ENCODE results near the gene POLR2L.

Gene POLR2L

DNA sequence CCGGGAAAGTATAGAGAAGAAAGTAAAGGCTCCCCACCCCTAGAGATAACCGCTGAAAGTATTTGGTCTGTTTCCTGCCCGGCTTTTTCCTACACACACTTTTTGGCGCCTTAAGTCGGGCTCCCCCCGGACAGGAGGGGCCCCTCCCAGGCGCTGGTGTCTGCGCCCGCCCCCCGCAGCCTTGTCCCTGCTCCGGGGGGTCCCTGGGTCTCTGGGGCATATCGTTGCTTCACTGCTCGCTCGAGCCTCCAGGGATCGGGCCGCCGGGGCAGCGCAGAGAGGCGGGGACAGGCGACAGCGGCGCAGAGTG lies 15.5 kb downstream of the POLR2L start:
- no peak for DNase-seq (ENCODE audit: low spot score)

DNA sequence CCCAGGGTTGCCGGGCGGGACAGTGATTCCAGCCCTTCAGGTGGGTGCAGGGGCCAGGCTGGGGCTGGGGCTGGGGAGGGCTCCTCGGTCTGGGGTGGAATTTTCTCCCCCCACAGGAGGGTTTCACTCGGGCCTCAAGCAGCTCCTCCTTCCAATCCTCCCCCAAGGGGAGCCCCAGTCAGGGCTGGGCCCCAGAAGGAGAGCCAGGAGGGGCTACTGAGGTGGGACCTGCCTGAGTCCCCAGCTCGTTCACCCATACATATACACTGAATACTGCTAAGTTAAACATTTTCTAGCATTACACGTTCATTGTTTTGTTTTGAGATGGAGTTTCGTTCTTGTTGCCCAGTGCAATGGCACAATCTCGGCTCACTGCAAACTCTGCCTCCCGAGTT lies 16.1 kb downstream of the POLR2L start:
- DNase-seq (ENCODE audit: low spot score): no peak

DNA sequence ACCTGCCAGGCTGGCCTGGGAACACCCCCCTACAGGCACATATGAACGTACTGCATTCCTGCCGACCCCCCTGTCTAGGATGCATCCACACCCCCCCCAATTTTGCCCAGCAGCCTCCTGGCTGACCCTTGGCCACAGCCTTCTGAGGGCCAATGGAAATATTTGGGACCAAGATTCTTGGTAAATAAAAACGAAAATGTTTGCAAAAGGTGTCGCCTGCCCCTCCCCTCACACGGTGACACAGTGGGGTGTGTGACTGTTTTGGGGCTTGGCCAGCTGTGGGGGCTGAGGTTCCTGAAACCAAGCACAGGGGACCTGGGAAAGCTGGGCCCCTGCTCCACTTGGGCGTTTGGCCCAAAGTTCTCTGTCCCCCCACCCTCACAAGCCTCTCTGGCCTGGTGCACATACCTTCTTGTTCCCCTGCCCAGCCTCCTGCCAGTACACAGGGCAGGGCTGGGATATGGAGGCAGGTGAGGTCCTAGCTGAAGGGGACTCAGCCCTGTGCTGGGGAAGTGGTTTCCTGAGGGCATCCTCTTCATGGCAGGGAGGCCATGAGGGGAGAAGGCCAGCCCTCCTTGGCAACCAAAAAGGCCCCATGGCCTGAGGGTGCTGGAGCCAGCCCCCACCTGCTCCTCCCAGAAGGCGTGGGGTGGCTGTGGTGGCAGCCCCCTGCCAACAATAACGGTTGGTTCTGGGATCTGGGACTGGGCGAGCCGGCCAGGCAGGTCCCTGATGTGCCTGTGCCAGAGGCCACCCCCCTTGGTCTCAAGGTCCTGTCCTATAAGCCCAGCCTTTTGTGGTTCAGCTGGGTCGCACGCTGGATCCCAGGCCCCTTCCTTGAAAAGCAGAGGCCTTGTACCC lies 16.7 kb downstream of the POLR2L start:
- DNase-seq (ENCODE audit: low spot score): no peak

DNA sequence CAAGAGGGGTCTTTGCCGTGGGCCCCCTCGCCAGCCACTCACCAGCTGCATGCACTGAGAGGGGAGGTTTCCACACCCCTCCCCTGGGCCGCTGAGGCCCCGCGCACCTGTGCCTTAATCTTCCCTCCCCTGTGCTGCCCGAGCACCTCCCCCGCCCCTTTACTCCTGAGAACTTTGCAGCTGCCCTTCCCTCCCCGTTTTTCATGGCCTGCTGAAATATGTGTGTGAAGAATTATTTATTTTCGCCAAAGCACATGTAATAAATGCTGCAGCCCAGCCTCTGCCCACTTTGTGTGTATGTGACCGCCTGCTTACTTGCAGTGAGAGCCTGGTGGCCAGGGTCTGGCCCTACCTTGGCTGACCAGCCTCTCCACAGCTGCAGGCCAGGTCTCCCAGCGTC lies 17.4 kb downstream of the POLR2L start:
- DNase-seq (ENCODE audit: low spot score): no peak

DNA sequence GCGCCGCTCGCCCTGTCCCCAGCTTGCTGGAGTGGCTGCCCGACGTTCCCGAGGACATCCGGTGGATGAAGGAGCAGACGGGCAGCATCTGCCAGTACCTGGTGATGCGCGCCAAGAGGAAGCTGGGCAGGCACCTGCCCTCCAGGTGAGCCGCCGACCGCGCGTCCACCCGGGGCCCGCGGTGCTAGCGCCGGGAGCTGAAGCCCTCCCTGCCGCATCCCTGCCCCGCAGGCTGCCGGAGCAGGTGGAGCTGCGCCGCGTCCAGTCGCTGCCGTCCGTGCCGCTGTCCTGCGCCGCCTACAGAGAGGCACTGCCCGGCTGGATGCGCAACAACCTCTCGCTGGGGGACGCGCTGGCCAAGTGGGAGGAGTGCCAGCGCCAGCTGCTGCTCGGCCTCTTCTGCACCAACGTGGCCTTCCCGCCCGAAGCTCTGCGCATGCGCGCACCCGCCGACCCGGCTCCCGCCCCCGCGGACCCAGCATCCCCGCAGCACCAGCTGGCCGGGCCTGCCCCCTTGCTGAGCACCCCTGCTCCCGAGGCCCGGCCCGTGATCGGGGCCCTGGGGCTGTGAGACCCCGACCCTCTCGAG lies 17.9 kb downstream of the POLR2L start:
- DNase-seq (ENCODE audit: low spot score): no peak

DNA sequence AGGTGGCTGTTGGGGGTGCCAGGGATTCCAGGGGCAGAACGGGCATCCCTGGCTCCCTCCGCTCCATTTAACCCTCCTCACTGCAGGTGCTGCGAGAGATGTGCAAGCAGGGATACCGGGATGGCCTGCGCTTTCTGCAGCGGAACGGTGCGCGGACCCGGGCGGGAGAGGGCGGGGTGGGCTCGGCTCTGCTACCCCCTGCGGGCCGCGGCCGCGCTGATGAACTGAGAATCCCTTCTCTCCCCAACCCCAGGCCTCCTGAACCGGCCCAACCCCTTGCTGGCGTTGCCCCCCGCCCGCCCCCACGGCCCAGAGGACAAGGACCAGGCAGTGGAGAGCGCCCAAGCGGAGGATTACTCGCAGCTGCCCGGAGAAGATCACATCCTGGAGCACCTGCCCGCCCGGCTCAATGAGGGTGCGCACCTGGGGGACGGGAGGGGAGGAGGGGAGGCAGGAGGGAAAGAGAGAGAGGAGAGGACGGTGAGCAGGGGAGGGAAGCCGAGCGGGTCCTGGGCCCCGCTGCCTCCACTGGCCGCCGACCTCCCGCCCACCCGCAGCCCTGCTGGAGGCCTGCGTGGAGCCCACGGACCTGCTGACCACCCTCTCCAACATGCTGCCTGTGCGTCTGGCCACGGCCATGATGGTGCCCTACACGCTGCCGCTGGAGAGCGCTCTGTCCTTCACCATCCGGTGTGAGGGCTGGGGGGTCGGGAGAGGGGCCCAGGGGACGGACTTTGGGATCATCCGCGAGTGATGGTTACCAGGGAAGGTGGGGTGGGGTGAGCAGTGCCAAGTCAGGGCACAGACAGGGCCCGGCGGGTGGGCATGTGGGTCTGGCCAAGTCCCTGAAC lies 18.7 kb downstream of the POLR2L start:
- DNase-seq (ENCODE audit: low spot score): no peak

DNA sequence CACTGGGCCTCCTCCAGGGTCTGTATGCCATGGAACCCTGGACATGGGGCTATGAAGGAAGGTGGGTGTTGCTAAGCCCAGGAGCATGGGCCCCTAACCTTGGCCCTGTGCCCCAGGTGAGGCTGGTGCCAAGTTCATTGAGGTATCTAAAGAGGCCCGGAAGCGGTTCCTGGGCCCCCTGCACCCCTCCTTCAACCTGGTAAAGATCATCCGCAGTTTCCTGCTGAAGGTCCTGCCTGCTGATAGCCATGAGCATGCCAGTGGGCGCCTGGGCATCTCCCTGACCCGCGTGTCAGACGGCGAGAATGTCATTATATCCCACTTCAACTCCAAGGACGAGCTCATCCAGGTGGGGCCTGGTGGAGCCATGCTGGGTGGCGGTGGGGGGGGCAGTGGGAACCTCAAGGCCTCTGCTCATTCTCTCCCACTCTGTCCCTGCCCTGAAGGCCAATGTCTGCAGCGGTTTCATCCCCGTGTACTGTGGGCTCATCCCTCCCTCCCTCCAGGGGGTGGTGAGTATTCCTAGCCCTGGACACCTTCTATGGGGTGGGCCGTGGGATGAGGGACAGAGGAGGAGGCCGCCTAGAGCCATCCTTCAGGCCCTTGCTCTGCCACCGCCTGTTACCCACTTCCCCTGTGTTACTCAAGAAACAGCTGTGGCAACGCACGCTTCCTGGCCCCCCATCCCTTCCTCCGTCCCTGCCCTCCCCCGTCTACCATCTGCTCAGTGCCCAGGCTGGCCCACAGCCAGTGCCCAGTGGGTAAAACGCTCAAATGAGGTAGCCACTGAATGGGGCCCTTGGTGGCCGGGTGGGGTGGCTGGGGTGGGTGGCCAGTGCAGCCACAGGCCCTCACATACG lies 20.6 kb downstream of the POLR2L start:
- DNase-seq (ENCODE audit: low spot score): no peak

DNA sequence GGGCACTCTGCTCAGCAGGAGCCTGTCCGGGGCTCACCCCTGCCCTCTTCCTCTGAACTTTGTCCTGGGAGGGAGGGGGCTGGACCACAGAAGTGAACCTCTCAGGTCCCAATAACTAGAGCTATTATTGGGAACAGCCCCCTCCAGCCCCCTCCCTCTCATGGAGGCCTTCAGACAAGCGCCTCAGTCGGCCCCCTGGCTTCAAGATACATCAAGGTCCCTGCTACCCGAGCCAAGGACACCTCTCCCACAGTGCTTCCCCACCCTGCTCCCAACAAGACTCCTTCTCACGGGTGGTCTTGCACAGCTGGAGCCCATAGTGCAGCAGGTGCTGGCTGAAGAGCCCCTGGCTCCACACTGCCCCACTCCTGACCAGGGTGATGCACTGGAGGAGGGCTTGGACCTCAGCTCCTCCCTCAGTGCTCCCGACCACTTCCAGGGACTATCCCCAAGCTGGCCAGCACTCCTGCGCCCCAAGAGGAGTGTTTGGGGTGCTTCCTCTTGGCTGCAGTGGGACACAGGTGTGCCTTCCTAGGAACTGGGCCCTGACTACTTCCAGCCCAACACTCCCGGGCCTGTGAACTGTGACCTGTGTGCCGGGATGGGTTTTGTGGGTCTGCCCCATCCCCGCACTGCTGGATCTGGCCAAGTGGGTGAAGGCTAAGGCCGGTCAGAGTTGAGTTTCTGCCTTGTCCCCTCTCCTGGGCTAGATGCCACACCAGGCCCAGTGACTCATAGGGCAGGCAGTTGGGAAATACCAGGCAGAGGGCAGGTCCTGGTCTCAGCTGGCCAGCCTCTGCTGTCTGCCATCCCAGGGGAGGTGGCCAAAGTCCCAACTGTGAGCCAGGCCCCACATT lies 21.4 kb downstream of the POLR2L start:
- no peak for DNase-seq (ENCODE audit: low spot score)

DNA sequence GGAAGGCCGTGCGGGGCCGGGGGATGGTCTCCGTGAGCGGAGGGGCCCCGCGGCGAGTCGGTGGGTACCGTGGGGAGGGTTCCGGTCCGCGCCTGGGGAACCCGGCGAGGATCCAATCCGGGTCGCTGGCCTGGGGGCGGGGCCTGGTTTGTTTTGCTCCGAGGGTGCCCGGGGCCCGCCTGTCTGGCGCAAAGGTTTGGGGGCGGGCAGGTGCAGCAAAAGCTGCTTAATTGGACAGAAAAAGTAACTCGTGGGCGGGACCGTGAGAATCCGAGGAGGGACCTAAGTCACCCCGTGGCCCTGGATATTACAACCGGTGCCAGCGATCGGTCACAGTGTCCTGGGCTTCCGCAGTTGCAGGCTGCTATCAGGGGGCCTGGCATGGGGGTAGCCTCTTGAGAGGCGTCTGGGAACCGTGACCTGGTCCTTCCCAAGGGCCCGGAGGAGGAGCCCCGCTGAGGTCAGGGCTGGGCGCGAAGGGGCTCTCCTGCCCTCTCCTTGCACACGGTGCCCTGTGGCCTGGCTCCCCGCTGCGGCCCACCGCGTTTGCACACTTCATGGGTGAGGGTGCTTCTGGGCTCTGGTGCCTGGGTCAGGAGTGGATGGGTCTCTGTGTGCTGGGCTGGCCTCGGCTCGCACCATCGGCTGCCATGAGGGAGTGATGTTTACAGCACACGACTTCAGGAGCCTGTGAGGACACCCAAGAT lies 22.2 kb downstream of the POLR2L start:
- peak; percentile 63 for DNase-seq (ENCODE audit: low spot score)

DNA sequence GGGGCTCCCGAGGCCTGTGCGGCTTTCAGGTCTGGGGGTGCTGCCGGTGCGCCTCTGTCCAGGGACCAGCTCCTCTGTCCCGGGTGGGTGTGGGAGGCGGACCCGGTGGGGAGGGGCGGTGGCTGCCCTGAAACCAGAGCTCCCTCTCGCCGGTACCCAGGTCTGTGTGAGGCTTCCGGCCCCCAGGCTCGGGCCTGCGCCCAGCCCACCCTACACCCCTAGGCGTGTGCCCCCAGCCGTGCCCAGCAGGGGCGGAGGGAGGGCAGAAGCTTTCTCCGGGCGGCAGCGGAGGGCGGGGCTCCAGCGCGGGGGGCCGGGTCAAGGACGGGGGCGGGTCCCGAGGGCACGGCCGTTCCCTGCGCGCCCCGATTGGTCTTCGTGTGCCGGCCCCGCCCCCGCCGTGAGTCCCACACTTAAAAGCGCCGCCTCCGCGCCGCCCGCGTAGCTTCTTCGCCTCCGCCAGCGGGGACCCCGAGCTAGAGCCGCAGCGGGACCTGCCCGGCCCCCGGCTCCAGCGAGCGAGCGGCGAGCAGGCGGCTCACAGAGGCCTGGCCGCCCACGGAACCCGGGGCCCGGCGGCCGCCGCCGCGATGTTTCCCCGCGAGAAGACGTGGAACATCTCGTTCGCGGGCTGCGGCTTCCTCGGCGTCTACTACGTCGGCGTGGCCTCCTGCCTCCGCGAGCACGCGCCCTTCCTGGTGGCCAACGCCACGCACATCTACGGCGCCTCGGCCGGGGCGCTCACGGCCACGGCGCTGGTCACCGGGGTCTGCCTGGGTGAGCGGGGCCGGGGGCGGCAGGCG lies 23.0 kb downstream of the POLR2L start:
- DNase-seq (ENCODE audit: low spot score): peak; percentile 85

DNA sequence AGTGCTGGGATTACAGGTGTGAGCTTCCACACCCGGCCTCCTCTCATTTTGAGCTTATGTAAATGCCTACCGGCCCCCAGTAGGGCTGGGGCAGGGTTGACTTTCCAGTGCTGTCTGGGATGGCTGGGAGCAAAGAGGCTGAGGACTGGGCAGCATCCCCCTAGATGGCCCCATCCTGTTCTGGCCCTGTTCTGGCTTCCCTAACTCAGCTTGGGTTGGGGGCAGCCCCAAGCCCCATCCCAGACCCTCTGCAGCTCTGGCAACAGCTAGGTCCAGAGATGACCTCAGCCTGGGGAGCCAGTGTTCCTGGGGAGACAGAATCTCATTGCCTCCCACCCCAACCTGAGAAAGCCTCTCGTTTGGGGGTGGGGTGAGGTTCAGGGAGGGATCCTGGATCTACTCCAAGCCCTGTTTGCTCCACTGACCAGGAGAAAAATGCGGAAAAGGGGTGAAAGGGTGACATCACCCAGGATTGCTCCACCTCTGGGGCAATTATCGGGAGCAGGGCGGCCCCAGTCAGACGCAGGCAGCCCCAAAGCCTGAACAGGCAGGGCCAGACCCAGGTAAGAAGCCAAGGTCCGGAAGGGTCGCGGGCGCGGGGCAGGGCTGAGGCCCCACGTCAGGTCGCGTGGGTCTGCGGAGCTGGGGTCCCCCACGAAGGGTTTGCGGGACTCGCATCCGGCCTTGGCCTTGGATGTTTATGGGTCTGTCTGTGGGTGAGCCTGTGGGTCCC lies 23.8 kb downstream of the POLR2L start, which contains the start of gene PNPLA2:
Gene PNPLA2 (plus strand): TSS at position 519 of the 733 bp plus-strand sequence. CDS start 805 bp downstream, outside the sequence.
- DNase-seq (ENCODE audit: low spot score): no peak

DNA sequence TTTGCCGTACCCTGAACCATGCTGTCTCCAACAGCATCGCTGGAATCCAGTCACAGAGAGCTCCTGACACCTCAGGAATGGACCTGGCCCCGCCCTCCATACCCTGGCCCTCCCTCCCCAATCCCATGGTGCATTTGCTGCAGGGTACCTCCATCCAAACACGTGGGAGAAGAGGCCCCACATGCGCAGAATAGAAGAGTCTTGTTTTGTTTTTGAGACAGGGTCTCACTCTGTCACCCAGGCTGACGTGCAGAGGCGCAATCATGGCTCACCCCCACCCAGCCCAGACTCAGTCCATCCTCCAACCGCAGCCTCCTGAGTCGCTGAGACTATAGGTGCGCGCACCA lies 25.9 kb downstream of the POLR2L start:
- no peak for DNase-seq (ENCODE audit: low spot score)

DNA sequence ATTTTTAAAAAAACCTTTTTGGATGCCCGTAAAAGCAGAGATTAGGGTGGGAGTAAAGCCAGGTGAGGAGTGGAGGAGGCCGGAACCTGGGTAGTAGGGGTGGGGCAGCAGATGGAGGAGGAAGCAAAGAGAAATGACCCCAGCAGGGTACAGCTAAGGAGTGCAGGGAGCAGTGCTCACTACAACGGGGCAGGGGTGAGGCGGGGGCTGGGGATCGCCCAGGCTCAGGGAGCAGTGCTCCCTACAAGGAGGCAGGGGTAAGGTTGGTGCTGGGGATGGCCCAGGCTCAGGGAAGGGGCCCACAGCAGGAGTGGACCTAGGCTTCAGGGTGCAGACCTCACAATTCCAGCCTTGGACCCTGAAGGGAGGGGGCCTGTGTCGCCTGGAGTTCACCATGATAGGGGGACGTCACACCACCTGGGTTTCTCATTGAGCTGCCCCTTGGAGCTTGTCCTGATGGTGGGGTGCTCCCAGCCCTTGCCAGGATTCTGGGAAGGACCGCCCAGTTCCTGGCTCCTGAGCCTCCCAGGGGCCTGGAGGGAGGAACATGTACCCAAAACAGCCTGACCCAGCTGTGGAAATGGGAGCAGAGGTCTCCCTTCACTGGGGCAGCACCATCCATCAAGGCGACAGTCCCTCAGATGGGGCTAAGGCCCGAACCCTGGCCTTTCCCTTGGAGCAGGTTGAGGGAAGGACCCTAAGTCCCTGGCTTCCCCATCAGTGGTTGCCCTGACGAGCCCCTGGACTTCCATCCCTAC lies 26.5 kb downstream of the POLR2L start:
- DNase-seq (ENCODE audit: low spot score): no peak

DNA sequence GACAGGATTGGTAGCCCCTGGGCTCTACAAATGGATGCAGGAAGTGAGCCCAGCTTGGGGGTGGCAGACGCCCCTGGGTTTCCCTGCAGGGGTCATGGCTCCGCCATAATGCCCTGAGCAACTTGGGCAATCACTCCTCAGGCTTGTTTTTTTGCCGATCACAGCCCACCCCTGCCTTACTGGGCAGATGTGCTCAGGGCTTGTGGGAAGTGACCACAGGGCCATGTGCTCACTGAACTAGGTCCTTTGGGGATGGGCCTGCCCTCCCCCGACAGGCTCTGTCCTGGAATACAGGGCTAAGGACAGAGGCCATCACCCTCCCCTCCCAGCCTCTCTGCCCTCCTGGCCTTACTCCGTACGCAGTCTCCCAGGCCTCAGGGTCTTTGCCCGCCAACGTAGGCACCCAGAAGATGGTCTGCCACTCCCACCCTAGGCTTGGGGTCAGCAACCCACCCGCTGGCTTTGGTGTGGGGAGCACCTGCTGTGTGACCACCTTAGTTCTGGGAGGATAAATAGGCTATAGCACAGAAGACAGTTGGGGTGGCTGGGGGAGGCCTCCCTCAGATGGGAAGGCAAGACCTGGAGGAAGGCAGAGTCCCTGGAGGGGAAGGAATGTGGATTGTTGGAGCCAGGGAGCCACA lies 28.8 kb downstream of the POLR2L start:
- no peak for DNase-seq (ENCODE audit: low spot score)

DNA sequence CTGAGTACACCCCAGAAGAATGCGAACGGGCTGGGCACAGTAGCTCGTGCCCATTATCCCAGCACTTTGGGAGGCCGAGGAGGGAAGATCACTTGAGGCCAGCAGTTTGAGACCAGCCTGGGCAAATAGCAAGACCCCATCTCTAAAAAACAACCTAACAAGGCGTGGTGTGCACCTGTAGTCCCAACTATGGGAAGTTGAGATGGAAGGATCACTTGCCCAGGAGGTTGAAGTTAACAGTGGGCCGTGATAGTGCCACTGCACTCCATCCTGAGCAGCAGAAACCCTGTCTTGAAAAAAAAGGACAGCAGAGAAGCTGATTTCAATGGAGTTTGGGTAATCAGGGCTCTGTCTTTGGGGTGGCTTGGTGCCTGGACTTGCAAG lies 29.3 kb downstream of the POLR2L start:
- no peak for DNase-seq (ENCODE audit: low spot score)

DNA sequence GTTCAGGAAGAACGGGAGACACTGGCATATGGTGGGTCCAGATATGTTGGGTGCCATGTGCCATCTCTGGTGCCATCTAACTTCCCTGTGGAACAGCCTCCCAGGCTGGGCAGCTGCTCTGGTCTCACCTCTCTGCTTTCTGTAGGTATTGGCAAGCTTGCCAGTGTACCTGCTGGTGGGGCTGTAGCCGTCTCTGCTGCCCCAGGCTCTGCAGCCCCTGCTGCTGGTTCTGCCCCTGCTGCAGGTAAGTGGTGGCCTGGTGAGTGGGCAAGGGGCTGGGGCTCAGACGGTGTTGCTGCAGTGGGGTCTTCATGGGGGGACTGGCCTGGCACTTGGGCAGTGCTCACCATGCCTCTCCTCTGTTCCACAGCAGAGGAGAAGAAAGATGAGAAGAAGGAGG lies 29.9 kb downstream of the POLR2L start:
- DNase-seq (ENCODE audit: low spot score): no peak

DNA sequence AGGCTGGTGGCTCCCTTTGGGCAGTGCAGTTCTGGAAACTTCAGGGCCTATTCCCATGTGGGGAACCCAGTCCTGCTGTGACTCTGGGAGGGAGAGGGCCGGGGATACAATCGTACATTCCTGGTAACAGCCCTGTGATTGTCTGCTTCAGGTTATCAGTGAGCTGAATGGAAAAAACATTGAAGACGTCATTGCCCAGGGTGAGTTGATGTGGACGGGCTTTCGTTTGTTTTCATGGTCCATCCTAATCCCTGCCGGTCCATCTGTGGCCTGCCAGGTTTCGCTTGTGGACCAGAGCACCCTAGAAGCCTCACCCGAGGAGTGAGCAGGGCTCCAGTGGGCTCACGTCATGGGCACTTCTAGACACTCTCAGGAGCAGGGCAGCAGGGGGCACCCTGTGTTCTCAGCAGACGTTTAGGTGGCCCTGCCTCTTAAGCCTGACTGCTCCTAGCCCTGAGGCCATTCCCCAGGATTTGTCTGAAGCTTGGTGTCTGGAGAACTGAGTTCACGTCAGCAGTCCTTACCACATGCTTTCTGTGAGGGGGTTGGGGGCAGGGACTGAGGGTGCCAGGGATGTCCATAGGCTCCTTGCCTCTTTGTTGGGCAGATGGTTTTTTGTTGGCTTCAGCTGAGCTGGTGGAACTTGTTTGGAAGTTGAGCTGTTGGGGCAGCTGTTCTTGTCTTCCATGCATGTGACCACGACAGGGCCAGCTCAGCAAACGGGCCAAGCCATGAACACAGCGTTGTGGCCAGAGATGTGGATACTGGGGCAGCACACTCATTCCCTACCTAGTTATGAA lies 30.7 kb downstream of the POLR2L start:
- no peak for DNase-seq (ENCODE audit: low spot score)
